GM19467 (cell line): ENCODE measurements around the gene MMP13.
A peak's percentile ranks its signal among the peaks of the same experiment; 100 is the strongest.
"Not testable (repeated sequence)": the region's sequence is repeated elsewhere in the genome, so short reads cannot be mapped to it uniquely, and the experiment has no call there.

Experiments
- ATAC-seq: cut with Tn5 transposase; IDR thresholded peaks from one replicate; pipeline ENCODE4 v1.9.1; 2021; ENCODE audit warnings: mild to moderate bottlenecking, moderate library complexity; ENCODE audit not compliant: unreplicated experiment

MMP13 gene

DNA sequence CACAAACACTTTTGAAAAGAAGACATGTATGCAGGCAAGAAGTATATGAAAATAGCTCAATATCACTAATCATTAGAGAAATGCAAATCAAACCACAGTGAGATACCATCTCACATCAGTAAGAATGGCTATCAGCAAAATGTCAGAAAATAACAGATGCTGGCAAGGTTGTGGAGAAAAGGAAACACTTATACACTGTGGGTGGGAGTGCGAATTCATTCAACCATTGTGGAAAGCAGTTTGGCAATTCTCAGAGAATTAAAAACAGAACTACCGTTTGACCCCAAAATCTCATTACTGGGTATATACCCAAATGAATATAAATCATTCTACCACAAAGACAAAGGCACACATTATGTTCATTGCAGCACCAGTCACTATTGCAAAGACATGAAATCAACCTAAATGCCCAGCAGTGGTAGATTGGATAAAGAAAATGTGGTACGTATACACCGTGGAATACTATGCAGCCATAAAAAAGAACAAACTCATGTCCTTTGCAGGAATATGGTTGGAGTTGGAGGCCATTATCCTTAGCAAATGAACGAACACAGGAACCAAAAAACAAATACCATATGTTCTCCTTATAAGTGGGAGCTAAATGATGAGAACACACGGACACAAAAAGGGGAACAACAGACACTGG, 18.5 kb downstream of the MMP13 start:
- ATAC-seq = no peak

DNA sequence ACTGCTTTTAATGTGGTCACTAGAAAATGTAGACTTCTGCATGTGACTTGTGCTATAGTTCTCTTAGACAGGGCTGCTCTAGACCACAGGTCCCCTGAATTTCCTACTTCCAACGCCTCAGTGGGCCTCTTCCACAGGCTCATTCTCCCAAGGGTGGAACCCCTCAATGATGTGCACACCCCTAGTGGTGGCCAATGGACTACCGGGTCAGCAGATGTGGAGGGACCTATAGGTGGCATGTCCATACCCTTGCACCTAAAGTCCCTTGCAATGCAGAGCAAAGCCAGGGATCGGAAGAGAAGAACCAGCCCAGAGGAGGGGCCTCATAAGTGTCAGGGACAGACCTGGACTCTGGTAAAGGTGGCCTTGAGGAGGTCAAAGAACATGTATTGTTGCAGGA, 20.0 kb downstream of the MMP13 start:
- ATAC-seq = no peak

DNA sequence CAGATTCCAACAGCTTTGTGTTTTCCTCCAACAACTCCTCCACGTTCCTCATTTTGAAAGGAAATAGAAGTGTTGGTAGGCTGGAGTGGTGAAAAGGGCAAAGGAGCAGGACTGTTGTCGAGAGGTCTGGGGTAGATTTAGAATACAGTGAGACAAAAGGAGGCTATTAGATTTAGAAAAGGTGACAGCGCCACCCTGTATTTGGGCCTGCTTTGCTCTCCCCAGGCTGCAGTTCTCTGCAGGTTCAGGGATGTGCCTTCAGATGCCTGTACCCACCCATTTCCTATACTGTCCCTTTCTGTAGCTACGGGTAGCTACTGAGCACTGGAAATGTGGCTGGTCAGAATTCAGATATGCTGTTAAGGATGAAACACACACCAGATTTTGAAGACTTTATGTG, 20.8 kb downstream of the MMP13 start:
- ATAC-seq = no peak

DNA sequence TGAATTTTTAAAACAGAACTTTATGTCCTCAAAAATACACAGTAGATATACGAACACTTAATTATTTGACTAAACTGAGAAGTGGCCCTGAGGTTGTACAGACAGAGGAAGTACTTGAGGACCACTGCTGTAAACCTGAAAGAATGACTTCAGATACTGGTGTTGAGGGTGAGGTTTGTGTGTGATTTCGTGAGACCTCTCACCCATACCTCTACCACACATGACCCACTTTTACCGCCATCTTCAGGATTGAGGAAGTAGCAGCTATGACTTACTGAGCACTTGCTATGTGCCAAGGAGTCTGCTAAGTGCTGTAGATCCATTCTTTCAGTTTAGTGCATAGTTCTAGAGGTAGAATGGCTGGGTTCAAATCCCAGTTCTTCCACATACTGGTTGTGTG, 21.9 kb downstream of the MMP13 start:
- no peak for ATAC-seq

DNA sequence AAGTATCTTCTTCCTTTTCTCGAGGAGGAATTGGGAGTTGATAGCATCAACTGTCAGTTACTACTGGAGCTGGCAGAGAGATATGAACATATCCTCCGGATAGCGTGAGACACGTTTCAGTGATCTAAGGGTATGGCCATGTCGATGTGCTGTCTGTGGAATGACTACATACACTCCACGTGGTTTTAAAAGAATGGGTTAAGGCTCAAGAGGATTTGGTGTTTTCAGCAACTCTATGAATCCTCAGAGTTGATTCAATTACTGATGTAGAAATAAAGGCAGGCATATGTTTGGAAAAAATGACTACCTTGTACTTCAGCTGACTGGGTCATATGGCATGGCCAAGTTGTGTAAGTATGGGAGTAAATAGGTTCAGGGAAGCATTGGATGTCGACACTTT, 22.9 kb downstream of the MMP13 start:
- no peak for ATAC-seq

DNA sequence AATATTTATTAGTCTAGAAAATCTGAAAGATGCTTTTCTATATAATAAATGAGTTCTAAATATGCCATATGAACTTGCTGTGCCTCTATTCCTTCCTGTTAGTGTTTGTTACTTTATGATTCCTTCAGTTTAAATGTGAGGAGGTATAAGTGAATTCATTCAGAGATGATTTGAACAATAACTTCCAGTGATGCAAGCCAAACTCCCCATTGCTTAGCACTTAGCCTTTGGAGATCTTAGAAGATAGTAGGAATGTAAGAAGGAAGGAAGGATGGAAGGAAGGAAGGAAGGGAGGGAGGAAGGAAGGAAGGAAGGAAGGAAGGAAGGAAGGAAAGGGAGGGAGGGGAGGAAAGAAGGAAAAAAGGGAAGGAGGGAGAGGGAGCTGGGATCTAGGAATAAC, 25.1 kb downstream of the MMP13 start:
- ATAC-seq = no peak

DNA sequence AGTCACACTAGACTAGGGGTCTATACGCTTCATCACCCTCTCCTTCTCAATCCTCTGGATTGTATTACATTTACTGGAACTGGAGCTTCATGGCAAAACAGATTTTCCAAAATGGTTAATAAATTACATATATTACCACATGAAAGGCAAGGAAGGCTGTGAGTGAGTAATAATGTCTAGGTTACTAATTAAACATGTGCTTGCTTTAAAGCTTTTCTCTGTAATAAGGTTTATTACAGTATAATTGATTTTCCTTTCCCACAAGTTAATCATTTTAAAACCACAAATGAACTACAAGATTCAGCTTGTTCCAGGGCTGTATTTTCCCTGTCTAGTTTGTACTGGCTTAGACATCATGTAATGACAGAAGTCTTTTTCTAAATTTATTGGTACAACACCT, 25.6 kb downstream of the MMP13 start:
- ATAC-seq = no peak

DNA sequence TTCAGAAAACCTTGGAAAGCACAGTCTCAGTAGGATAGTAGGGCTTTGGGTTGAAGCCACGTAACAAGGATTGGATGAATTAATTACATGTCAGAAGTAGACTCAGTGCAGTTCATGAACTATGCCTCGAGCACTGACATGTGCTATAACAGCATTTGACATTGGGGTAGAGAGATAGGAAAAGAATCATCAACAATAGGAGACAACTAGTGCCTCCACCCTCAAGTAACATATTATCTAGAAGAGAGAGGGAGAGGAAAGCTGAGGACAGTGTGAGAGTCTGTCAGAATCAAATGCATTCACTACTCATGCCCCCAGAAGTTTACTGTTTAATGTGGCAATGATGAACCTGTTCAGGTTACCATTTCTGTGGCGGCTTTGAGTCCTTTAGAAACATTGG, 26.4 kb downstream of the MMP13 start:
- ATAC-seq = no peak

DNA sequence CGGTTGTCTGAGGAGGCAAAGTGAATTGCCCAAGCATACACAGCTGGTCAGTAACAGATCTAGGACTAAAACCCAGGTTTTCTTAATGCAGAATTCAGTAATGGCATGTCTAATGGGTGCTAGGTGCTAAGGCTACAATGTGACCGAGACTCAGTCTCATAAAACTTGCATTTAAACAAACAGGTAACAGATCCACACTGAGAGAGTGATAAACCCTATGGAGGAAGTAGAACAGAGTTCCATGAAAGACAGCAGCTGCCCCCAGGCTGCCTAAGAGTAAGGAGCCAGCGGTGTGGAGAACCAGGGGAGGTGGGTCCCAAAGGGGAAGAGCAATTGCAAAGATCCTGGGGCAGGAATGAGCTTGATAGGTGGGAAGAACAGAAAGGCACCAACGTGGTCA, 27.3 kb downstream of the MMP13 start:
- no peak for ATAC-seq

DNA sequence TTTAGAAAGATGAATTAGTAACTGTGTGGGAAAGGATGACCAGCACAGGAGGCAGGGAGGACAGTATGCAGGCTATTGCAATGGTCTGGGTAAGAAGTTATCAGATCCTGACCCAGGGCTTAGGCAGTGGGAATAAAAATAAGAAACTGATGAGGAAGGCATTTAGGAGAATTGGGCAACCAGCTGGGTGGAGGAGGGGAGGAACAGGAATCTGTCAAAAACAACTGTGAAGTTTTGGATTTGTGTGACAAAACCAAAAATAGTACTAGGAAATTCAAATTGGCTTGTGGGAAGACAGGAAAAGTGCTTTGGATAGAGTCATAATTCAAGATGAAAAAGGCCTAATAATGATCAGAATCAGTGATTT, 27.9 kb downstream of the MMP13 start:
- ATAC-seq = no peak

DNA sequence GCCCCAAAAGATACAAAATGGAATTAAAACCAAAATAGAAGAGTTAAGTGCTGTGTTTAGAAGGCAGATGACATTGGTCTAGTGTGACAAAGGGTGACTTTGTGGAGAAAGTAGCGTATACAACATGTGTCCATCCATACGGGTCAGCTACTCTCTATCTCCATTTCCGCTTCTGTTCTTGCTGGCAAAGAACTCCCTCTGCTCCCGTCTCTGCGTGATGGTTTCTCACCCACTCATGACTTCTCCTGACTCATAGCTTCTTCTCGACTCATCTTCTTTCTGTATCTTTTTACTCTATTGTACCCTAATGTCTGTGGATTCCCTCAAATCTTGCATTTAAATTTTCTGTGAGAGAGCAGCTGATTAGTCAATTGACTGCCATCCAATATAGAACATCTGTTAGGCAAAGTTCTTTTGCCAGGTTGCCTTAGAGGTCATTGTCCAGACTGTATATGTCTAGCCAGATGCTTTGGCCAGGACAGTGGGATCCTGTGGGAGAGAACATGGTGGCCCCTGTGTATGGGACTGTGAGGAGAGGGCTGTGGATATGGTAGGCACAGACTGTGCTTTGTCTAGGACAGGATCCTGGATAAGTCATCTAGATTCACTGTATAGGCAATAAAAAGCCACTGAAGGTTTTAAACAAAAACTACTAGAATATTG, 28.4 kb downstream of the MMP13 start:
- ATAC-seq = no peak

DNA sequence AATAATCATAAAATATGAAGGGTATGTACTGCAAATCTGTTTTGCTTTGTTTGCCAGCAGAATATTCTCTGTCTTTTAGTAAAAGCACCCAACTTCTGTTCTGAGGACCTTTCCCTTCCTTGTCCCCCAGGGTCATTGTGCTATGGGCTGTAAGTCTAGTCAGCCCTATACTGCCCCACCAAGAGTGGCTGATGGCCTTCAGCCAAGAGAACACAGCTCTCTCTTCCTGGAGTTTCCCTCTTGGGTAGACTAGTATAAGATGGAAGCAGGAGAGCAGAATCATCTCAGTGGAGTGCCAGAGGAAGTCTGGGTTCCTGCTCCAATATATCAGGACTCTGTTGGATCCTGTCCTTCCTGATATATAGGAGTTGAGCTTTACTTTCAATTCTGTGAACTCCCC, 29.0 kb downstream of the MMP13 start:
- no peak for ATAC-seq

DNA sequence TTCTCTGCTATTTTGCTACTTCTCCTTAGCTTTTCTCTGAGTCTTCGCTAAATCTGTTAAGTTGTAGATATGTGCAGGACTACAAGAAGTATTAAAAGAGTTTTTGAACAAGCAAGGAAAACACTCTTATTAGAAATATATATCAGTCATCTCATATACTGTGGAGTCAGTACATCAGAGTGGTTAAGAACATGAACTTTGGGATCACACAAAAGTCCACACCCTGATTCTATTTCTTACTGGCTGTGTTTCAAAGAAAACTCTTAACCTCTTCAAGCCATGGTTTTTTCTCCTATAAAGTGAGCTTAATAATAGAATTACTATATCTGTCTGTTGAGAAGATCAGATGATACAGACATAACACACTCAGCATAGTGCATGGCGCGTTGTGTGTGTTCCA, 29.5 kb downstream of the MMP13 start:
- no peak for ATAC-seq

DNA sequence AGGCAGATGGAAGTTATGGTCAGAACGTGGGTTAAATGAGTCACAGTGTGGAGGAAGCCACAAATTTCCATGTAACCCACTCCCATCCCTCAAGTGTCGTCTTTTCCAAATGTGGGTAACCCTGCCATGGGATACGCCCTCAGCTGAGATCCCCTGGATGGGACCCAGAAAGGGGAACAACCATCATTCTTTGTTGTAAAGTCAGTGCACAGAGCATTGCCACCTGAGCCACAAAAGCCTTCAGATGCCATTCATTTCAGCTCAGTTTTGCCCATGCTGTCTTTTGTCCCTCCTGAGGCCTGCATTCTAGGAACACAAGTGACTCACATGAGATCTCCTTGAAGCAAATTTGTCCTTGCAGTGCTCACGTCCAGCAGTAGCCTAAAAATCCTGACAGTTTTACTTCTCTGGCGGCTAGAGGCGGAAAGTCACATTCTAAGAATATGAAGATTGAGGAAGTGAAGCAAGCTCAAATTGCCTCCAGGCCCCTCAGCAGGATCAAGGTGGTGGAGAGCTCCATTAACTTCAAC, 30.6 kb downstream of the MMP13 start:
- no peak for ATAC-seq

DNA sequence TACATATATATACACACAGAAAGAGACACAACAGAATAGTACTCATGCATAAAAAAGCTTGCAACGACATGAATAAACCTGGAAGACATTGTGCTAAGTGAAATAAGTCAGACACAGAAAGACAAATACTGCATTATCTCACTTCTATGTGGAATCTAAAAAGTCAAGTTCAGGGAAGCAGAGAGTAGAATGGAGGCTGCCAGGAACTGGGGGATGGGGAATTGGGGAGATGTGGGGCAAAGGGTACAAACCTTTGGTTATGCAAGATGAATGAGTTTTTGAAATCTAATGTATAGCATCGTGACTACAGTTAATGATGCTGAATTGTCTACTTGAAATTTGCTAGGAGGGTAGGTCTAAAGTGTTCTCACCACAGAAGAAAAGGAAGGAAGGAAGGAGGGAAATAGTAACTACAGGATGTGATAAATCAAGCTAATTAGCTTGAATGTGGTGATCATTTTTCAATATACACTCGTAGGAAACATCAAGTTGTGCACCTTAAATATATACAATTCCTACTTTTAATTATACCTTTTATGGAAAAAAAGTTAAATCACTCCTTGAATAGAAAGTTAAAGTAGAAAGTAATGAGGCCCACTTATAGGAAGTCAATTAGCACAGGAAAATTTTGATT, 33.8 kb downstream of the MMP13 start:
- no peak for ATAC-seq

DNA sequence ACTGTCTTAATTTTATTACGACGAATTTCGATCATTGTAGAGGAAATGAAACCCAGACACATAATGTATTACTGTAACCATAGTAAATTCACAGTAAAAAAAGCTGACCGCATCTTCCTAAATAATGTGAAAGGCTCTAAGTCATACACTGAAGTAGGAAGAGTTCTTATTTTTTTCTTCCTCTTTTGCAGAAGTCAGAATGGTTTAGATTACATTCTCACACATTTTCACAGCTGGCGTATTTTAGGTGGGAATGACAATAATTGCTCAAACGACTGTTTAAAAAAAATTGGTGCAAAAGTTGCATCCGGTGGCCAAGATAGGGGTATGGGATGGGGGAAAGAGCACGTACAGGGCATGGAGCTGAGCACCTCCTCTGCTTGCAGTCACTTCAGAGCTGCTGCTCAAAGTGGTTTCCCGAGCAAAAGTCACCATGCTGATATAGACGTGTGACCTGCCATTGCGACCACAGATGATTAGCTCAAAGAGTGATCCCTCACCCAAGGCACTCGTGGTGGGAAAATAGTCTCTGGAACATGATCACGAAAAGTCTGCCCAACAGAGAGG, 35.3 kb downstream of the MMP13 start:
- peak; percentile 65 for ATAC-seq

DNA sequence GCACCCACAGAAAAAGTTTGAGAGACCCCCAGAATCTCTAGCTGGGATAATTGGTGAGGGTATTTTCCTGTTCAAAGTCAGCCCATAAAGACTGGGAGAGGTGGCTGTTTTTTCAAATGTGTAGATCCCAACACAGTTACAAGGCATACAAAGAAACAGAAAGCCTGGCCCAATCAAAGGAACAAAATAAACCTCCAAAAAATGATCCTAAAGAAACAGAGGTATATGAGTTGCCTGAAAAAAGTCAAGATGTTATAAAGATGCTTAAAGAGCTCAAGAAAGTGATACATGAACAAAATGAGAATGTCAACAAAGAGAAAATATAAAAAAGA, 40.5 kb downstream of the MMP13 start:
- ATAC-seq = no peak

DNA sequence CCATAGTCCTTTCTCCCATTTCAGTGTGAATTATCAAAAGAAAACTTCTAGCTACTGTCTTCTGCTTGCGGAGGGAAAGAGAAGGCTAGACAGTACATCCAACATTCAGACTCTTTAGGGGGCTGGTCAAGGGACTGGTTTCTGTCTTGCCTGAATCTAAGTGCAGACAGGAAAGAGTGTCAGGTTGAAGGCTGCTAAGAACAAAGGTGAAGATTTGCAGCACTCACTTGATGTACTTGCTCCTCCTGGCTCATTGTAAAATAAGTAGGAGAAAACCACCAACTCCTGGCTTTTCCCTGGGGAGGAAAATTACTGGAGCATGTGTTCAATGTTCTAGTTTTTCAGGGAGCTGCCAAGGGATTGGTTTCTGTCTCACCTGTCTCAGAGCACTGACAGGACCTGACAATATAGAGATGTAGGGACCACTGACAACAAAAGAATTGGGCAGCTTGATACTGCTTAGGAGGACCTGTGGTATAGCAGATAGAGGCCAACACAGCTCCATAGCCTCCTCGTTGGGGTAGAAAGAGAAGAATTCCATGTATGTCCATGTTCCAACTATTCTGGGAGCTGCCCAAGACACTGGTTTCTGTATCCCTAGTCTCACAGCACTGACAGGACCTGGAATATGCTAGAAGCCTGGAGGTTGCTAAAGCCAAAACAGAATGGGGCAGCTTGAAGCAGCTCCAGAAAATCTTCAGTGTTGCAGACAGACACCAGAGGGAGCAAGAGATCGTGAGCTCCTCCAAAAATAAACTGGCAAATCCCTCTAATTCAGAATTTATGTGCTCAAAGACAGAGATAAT, 41.1 kb downstream of the MMP13 start:
- no peak for ATAC-seq

DNA sequence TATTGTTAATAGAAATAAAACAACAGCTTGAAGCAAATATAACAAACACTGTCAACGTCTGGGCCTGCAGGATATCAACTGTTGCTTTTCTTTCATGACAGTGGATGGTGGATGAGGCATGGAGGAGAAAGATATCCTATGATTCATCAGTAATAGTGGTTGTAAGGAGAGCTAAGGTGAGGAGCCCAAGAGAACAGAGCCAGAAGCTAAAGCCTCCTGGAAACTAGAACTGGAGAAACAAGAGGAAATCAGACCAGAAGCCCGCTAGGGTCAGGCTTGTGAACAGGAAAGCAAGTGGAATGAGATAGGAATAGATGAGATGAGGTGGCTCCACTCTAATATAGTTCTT, 43.1 kb downstream of the MMP13 start:
- no peak for ATAC-seq

DNA sequence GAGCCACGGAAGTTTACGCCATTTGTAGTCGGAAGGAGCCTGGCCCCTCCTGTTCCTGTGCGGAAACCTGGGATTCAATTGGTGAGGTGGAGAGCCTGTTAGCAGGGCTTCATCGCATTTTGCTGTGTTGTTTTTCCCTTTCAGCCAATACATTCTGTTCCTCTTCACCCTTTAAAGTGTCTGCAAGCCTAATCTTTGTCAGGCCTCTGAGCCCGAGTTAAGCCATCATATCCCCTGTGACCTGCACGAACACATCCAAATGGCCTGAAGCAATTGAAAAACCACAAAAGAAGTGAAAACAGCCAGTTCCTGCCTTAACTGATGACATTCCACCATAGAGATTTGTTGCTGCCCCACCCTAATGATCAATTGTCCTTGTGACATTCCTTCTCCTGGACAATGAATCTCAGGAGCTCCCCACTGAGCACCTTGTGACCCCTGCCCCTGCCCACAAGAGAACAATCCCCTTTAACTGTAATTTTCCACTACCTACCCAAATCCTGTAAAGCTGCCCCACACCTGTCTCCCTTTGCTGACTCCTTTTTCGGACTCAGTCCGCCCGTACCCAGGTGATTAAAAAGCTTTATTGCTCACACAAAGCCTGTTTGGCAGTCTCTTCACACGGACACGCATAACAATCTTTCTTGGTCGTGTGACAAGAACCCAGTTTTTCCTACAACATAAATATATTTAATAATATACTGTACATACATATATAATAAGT, 43.6 kb downstream of the MMP13 start:
- ATAC-seq = no peak

DNA sequence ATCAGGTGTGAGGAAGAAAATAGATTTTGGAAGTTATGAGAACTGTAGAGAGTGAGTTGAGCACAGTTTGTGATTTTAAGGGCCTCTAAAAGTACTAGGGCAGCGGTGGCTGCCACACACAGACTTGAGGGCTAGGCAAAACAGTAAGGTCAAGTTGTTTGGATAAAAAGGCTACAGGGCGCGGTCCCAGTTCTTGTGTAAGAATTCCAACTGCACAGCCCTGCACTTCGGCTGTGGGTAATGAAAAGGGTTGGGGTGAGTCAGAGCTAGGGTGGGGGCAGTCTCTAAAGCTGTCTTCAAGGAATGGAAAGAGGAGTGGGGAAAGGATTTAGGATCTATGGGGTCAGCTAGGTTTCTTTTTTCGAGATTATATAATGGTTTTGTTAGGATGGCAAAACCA, 49.7 kb downstream of the MMP13 start:
- not testable (repeated sequence) for ATAC-seq
